Right atrium auricular region (tissue), 2 donors: ENCODE data around the gene KAZN. TPM values are rescaled to one million over a fixed set of nuclear protein-coding genes. Genes with fewer than 3 reads are reported as not detected.

ENCODE experiments used
- DNase-seq: peaks from one replicate; pipeline ENCODE4 v3.0.0-alpha.2; 2019; ENCODE audit warnings: low spot score
- H3K27ac ChIP-seq, 2 donors: fragments of 200-600 bp; sonication (generic); 1 replicate in 1 of 2; 2 replicates in 1 of 2; pipeline ENCODE4 v1.5.1; 2016 to 2019
- H3K27me3 ChIP-seq, 2 donors: fragments of 200-600 bp; sonication (generic); one replicate each; pipeline versions ENCODE4 v1.5.1 to v1.6.0; 2017 to 2019
- H3K36me3 ChIP-seq: fragments of 200-600 bp; sonication (generic); one replicate; pipeline ENCODE4 v1.5.1; 2016
- H3K4me1 ChIP-seq, 2 donors: fragments of 200-600 bp; sonication (generic); one replicate each; pipeline versions ENCODE4 v1.5.1 to v1.6.0; 2017 to 2019
- H3K4me3 ChIP-seq, 2 donors: fragments of 200-600 bp; sonication (generic); 1 replicate in 1 of 2; 2 replicates in 1 of 2; pipeline ENCODE4 v1.5.1; 2017 to 2019; ENCODE audit warnings: mild to moderate bottlenecking in 1 of 2, moderate library complexity in 1 of 2
- H3K9me3 ChIP-seq, 2 donors: fragments of 200-600 bp; sonication (generic); one replicate each; pipeline ENCODE4 v1.5.1; 2019
- CTCF ChIP-seq, 2 donors: fragments of 200-600 bp; sonication (generic); IDR thresholded peaks; one replicate each; pipeline ENCODE4 v1.5.1; 2019; ENCODE audit warnings: antibody characterized with exemption in 2 of 2
- total RNA-seq, 2 donors: library from RNA; depleted of rRNA; stranded (reverse); fragments of >200 nt; gene quantifications; one replicate each; pipeline ENCODE4 v1.1.0, GENCODE V29; 2016

The KAZN gene
- total RNA-seq, 2 donors from 2014 or later = 3.9 to 6.8 TPM

DNA sequence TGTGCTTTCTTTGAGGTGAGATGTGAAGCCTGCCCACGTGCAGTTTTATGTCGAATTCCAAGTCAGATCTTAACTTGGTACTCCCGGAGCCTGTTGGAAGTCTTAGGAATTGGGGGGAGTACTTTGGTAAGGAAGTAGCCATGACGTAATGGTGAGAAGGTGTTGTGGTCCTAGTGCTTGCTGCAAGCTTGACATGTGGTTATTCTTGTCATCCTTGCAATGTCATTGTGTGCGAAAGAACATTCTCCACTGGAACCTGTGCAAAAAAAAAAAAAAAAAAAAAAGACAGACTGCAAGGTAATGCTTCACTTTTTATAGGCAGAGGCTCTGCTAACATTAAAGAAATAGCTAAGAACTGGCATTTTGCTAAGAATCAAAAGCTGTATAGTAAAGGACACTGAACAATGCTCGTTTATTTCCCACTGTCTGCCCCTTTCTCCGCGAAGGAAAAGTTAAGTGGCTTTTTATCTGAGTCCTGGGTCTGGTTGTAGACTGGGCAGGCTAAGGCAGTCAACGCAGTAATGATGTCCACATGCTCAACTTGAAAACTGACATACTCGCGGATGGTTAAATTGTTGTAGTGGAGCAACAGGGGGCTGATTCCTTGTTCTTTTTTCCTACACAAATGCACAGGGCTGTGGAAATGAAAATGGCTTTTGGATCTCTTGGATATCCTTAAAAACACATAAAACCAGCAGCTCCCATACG, 2.1 kb downstream of the KAZN start:
- Histone ChIP-seq H3K27ac (no peak overlapping the region), H3K27me3 (peaks cover 8 to 13% of the 10 kb centered on the region in 2 donors), H3K9me3 (no peaks in the 10 kb centered on the region), H3K36me3 (no peaks in the 10 kb centered on the region), H3K4me3 (no peak overlapping the region), H3K4me1 (peaks cover 0 to 25% of the 10 kb centered on the region in 2 donors)
- DNase-seq = no peak
- no peak for TF ChIP-seq CTCF (IDR thresholded peaks at IDR 0.05)

DNA sequence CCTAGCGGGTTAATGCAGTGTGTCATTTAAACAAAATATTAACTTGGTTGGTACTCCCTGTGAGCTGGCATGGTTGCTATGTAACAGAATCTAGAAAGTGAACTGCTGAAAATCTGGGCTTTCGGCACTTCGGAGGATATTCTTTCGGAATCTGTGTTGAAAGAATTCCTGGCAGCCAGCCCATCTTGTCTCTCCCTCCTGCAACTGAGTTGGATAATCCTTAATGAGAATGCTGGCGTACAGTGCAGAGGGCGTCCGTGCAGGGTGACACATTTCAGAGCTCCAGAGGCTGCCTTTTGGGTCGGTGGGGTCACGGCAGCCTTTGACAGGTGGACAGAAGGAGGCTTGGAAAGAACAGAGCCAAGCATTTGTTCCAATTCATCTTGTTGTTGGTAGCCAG, 3.7 kb downstream of the KAZN start:
- H3K27me3 ChIP-seq = peaks cover 8 to 13% of the 10 kb centered on the region in 2 donors
- DNase-seq = peak; percentile 80
- H3K4me1 ChIP-seq = peaks cover 0 to 25% of the 10 kb centered on the region in 2 donors
- H3K36me3 ChIP-seq = no peaks in the 10 kb centered on the region
- H3K9me3 ChIP-seq = no peaks in the 10 kb centered on the region
- H3K4me3 ChIP-seq = no peak overlapping the region
- H3K27ac ChIP-seq = no peak overlapping the region
- TF ChIP-seq CTCF (IDR thresholded peaks at IDR 0.05) = no peak

GRCh38 chr1:14603645-14604044, 5.2 kb downstream of the KAZN start:
- peaks cover 0 to 16% of the 10 kb centered on the region in 2 donors for H3K4me1 ChIP-seq
- DNase-seq = no peak
- no peak for TF ChIP-seq CTCF (IDR thresholded peaks at IDR 0.05)
- H3K27me3 ChIP-seq = peaks cover under 1 to 7% of the 10 kb centered on the region in 2 donors
- H3K36me3 ChIP-seq = no peaks in the 10 kb centered on the region
- H3K4me3 ChIP-seq = no peak overlapping the region
- no peaks in the 10 kb centered on the region for H3K9me3 ChIP-seq
- H3K27ac ChIP-seq = no peak overlapping the region

GRCh38 chr1:14604414-14604813, 5.9 kb downstream of the KAZN start:
- H3K4me1 ChIP-seq = peaks cover 0 to 10% of the 10 kb centered on the region in 2 donors
- no peaks in the 10 kb centered on the region for H3K36me3 ChIP-seq
- peaks cover 0 to 3% of the 10 kb centered on the region in 2 donors for H3K27me3 ChIP-seq
- no peaks in the 10 kb centered on the region for H3K9me3 ChIP-seq
- no peak for DNase-seq
- H3K4me3 ChIP-seq = no peak overlapping the region
- no peak for TF ChIP-seq CTCF (IDR thresholded peaks at IDR 0.05)
- H3K27ac ChIP-seq = no peak overlapping the region

DNA sequence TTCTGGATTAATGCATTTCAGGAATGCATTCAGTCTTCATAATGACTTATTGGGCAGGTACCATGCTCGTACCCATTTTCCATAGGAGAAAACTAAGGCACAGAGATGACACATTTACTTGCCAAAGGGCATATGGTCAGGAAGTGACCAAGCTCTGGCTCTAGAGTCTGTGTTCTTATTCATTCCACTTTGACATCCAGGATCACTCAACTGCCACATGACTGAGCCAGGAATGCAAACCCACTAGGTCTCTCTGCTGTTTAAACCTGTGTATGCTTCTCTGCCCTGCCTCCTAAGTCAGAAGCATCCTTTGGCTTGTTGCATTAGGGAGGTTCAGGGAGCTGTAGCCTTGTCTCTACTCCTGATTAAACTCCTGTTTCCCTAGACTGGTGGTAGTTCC, 7.5 kb downstream of the KAZN start:
- Histone ChIP-seq H3K36me3 (no peaks in the 10 kb centered on the region), H3K27me3 (no peaks in the 10 kb centered on the region), H3K4me3 (no peak overlapping the region), H3K4me1 (peaks cover 0 to 8% of the 10 kb centered on the region in 2 donors), H3K27ac (no peak overlapping the region), H3K9me3 (no peaks in the 10 kb centered on the region)
- DNase-seq = no peak
- no peak for TF ChIP-seq CTCF (IDR thresholded peaks at IDR 0.05)

GRCh38 chr1:14606632-14607031, 8.1 kb downstream of the KAZN start:
- no peak overlapping the region for H3K4me3 ChIP-seq
- TF ChIP-seq CTCF (IDR thresholded peaks at IDR 0.05) = peak in 1 of 2 donors; percentile 8
- no peaks in the 10 kb centered on the region for H3K27me3 ChIP-seq

More at GRCh38 chr1:14606632-14607031, 8.1 kb downstream of the KAZN start:
- H3K9me3 ChIP-seq = no peaks in the 10 kb centered on the region
- peaks cover 0 to 8% of the 10 kb centered on the region in 2 donors for H3K4me1 ChIP-seq
- no peak overlapping the region for H3K27ac ChIP-seq
- H3K36me3 ChIP-seq = no peaks in the 10 kb centered on the region
- DNase-seq = no peak
